Right lobe of liver (tissue), 6 donors: ENCODE data around the gene ITGA7. TPM values are rescaled to one million over a fixed set of nuclear protein-coding genes. Genes with fewer than 3 reads are reported as not detected.

Source experiments
- ATAC-seq, 4 donors: fragments of 200-7000 bp; cut with Tn5 transposase; one replicate each; pipeline ENCODE4 v1.9.1; 2020; ENCODE audit warnings: mild to moderate bottlenecking in 4 of 4, moderate library complexity in 4 of 4
- DNase-seq, 3 donors: peaks; one replicate each; pipeline ENCODE4 v3.0.0-alpha.2; 2020
- H3K27ac ChIP-seq, 3 donors: fragments of 200-600 bp; one replicate each; pipeline ENCODE4 v1.8.0; 2022
- H3K27me3 ChIP-seq, 2 donors: fragments of 200-600 bp; one replicate each; pipeline ENCODE4 v1.8.0; 2022
- H3K36me3 ChIP-seq, 4 donors: fragments of 200-600 bp; sonication (generic) in 1 of 4; one replicate each; pipeline versions ENCODE4 v1.5.1 to v1.8.0; 2017 to 2022; ENCODE audit warnings: control low read depth in 1 of 4
- H3K4me1 ChIP-seq, 4 donors: fragments of 200-600 bp; sonication (generic) in 1 of 4; one replicate each; pipeline versions ENCODE4 v1.5.1 to v1.8.0; 2017 to 2022; ENCODE audit warnings: control low read depth in 1 of 4
- H3K4me3 ChIP-seq, 3 donors: fragments of 200-600 bp; one replicate each; pipeline ENCODE4 v1.8.0; 2022
- H3K9me3 ChIP-seq, 4 donors: fragments of 200-600 bp; sonication (generic) in 1 of 4; one replicate each; pipeline versions ENCODE4 v1.5.1 to v1.8.0; 2017 to 2022; ENCODE audit warnings: control low read depth in 1 of 4
- POLR2A ChIP-seq: fragments of 450-650 bp; IDR thresholded peaks from one replicate; pipeline ENCODE4 v1.6.1; 2017; ENCODE audit warnings: antibody characterized with exemption, mild to moderate bottlenecking
- WGBS: methylation state at CpG from one replicate; pipeline ENCODE4 v1.1.6; 2018; ENCODE audit warnings: low coverage, low lambda C conversion rate; ENCODE audit not compliant: insufficient coverage; ENCODE audit errors: missing lambda C conversion rate; 5-methylcytosine and 5-hydroxymethylcytosine counted together
- intact Hi-C, 2 donors: fragments of 100-400 bp; cut with DNase I; formaldehyde crosslinking; loops; one replicate each; pipeline versions ENCODE4 v1.11.2 to v1.14.1; 2022
- small RNA-seq, 2 experiments: library from RNA; depleted of rRNA; stranded (forward); fragments of <200 nt; gene quantifications; one replicate each; pipeline ENCODE3, GENCODE V24; 2016
- total RNA-seq, 6 experiments: library from RNA; depleted of rRNA in 2 of 6; stranded (reverse); fragments of >200 nt in 2 of 6; fragmentation: NEBNext Ultra II Directional in 3 of 6; extraction: Animal tissue kit (Norgen Biotek cat#: 25700) in 3 of 6; gene quantifications; one replicate each; pipeline versions ENCODE4 v1.1.0 to v1.2.4, GENCODE V29; 2016 to 2023
- TF ChIP-seq, protein P1 (sequence below), 4 donors: fragments of 200-600 bp in 3 of 4; fragments of 450-650 bp in 1 of 4; IDR thresholded peaks; one replicate each; pipeline versions ENCODE4 v1.5.1 to v1.8.0; 2016 to 2022; ENCODE audit warnings: antibody characterized with exemption in 4 of 4, mild to moderate bottlenecking in 2 of 4
- donor health status: DM: no; HTN: yes; CAD: no.
- donor health status: DM: no; HTN: no; CAD: no.
- donor health status: DM: no; HTN: no; CAD: no.
- donor health status: DM: no; HTN: yes; CAD: no.
- donor health status: DM: no; HTN: yes; CAD: no.

Gene ITGA7
- total RNA-seq, 6 experiments from 2014 or later: 3.1 to 20.1 (median 8.3) TPM

GRCh38 chr12:55636853-55637252 lies 70.9 kb downstream of the ITGA7 start, which contains the start of gene OR10P1:
Gene OR10P1 (plus strand): TSS chr12:55636892. CDS start chr12:55636892, 0 bp downstream.
- Histone ChIP-seq H3K4me3 (no peak within 1 kb of the TSS), H3K4me1 (no peaks in the 10 kb centered on the region), H3K27me3 (no peaks in the 10 kb centered on the region), H3K36me3 (no peaks in the 10 kb centered on the region), H3K27ac (no peak within 1 kb of the TSS), H3K9me3 (no peaks in the 10 kb centered on the region)
- no peak for DNase-seq
- intact Hi-C loops: no loop called here
- no peak for ATAC-seq
- WGBS: 64% methylated on average over 5 of the region's 6 CpGs
- TF ChIP-seq POLR2A: no peak
- TF ChIP-seq, protein P1, sequence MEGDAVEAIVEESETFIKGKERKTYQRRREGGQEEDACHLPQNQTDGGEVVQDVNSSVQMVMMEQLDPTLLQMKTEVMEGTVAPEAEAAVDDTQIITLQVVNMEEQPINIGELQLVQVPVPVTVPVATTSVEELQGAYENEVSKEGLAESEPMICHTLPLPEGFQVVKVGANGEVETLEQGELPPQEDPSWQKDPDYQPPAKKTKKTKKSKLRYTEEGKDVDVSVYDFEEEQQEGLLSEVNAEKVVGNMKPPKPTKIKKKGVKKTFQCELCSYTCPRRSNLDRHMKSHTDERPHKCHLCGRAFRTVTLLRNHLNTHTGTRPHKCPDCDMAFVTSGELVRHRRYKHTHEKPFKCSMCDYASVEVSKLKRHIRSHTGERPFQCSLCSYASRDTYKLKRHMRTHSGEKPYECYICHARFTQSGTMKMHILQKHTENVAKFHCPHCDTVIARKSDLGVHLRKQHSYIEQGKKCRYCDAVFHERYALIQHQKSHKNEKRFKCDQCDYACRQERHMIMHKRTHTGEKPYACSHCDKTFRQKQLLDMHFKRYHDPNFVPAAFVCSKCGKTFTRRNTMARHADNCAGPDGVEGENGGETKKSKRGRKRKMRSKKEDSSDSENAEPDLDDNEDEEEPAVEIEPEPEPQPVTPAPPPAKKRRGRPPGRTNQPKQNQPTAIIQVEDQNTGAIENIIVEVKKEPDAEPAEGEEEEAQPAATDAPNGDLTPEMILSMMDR (IDR thresholded peaks at IDR 0.05): no peak

DNA sequence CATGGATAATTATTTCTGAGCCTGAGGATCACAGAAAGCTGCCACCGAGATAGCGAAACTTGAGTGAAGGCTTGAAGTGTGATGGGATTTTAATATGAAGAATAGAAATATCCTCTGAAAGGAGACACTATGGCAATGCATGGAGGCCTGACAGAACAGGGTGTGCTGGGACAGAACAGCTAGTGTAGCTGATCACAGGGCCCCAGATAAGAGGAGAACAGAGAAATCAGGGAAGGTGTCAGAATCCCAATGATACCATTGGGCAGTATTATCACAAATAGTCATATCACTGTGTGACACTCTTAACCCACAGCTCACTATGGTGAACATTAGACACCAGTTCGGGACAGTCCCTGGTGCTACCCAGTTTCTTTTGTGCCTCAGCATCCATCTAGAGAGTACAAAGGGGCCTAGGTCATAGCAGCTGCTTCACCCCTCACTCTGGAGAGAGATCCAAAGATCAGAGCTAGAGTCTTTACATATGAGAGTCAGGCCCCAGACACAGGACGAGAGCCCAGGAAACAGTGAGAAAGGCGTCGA lies 71.5 kb downstream of the ITGA7 start:
- Histone ChIP-seq H3K9me3 (no peaks in the 10 kb centered on the region), H3K36me3 (no peaks in the 10 kb centered on the region), H3K27ac (no peak overlapping the region), H3K4me1 (no peaks in the 10 kb centered on the region), H3K27me3 (no peaks in the 10 kb centered on the region), H3K4me3 (no peak overlapping the region)
- no peak for TF ChIP-seq POLR2A
- TF ChIP-seq, protein P1 (IDR thresholded peaks at IDR 0.05): no peak
- no peak for DNase-seq
- 65% methylated on average over 5 of the region's 6 CpGs for WGBS
- ATAC-seq: no peak
- intact Hi-C loops: no loop called here

Small RNAs within 50 kb of the gene (small RNA-seq; reads per million reads assigned to genes)
- 0 reads per million in 2 experiments for gene AC009779.1
- 0 reads per million in 2 experiments for gene AC009779.5
- 0 reads per million in 2 experiments for gene RF00017

Other genes with a start within 250 kb of the ITGA7 start
- gene OR6C70, start 237.8 kb downstream of the ITGA7 start, total RNA-seq: not detected
- gene OR6C68, start 215.5 kb downstream of the ITGA7 start, total RNA-seq: not detected
- gene OR6C4, start 158.3 kb downstream of the ITGA7 start, total RNA-seq: not detected
- gene OR2AP1, start 135.4 kb downstream of the ITGA7 start, total RNA-seq: not detected
- not detected for gene OR10P1, start 71.0 kb downstream of the ITGA7 start, total RNA-seq
- 100 to 1,000 TPM in 3 of 6 experiments, 10 to 100 TPM in 3; 81.8 to 175 (median 99.0) TPM for gene BLOC1S1, start 8.1 kb upstream of the ITGA7 start, total RNA-seq
- 10 to 100 TPM; 26.3 to 52.5 (median 43.0) TPM for gene RDH5, start 12.5 kb upstream of the ITGA7 start, total RNA-seq
- gene CD63, start 21.1 kb upstream of the ITGA7 start, total RNA-seq: 100 to 1,000 TPM; 213 to 556 (median 317) TPM
- under 1 TPM; 0.25 to 0.95 (median 0.54) TPM for gene GDF11, start 35.2 kb upstream of the ITGA7 start, total RNA-seq
- 10 to 100 TPM; 11.3 to 22.3 (median 17.0) TPM for gene SARNP, start 109.8 kb upstream of the ITGA7 start, total RNA-seq
- 10 to 100 TPM; 20.2 to 35.4 (median 24.9) TPM for gene ORMDL2, start 110.1 kb upstream of the ITGA7 start, total RNA-seq
- 10 to 100 TPM; 11.8 to 17.2 (median 13.1) TPM for gene DNAJC14, start 121.7 kb upstream of the ITGA7 start, total RNA-seq
- 1 to 10 TPM; 1.3 to 5.0 (median 1.9) TPM for gene MMP19, start 135.0 kb upstream of the ITGA7 start, total RNA-seq
- gene PYM1, start 220.0 kb upstream of the ITGA7 start, total RNA-seq: 10 to 100 TPM; 16.5 to 36.4 (median 20.9) TPM
- 1 to 10 TPM; 2.7 to 7.6 (median 4.9) TPM for gene DGKA, start 223.3 kb upstream of the ITGA7 start, total RNA-seq